ENCODE measurements around the gene SMPX.
"Not testable (repeated sequence)": the region's sequence is repeated elsewhere in the genome, so short reads cannot be mapped to it uniquely, and the experiment has no call there.

SMPX gene

DNA sequence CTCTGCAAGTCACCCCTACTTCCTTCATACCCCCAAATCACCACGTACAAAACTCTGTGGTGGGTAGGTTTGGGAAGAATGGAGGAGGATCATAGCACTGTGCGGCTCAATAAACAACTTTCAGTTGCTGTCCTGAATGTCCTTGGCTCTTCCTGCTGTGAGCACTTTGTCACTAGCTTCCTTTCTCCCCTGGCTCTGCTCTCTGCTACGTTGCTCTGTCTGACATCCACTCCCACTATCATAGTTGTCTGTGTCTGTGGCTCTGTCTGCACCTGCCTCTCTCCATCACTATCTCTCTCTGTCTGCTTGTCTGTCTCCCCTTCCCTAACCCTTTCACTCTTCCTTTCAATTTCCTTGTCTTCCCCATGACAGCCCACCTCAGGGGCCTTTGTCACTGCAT lies 21.2 kb upstream of the SMPX start:
- H3K27ac ChIP-seq (ENCODE audit: low read depth, low read length), result no peak overlapping the region
- H3K4me3 ChIP-seq (ENCODE audit: insufficient read depth, low read length, poor library complexity, severe bottlenecking), result no peak overlapping the region
- H3K79me2 ChIP-seq (ENCODE audit: insufficient read depth, low read length), result no peaks in the 10 kb centered on the region
- H3K36me3 ChIP-seq (ENCODE audit: low read length), result no peaks in the 10 kb centered on the region
- H3K4me2 ChIP-seq (ENCODE audit: low read depth, low read length, poor library complexity, severe bottlenecking), result no peak overlapping the region
- no peaks in the 10 kb centered on the region for H3K9me2 ChIP-seq (replicated peaks; ENCODE audit: insufficient read depth, low read length)
- H3F3A ChIP-seq (ENCODE audit: insufficient read depth), result no peaks in the 10 kb centered on the region
- no peaks in the 10 kb centered on the region for H4K20me1 ChIP-seq (ENCODE audit: low read depth, low read length)
- no peak for TF ChIP-seq EZH2phosphoT487 (conservative IDR thresholded peaks at IDR 0.05; ENCODE audit: low read length)
- no peak for TF ChIP-seq CTCF (IDR thresholded peaks at IDR 0.05; ENCODE audit: insufficient read depth, low read length, poor library complexity, severe bottlenecking)
- H3K27me3 ChIP-seq (ENCODE audit: low read length), result no peaks in the 10 kb centered on the region
- no peaks in the 10 kb centered on the region for H3K9me3 ChIP-seq (ENCODE audit: insufficient read depth, low read length)
- no peak overlapping the region for H3K9ac ChIP-seq (ENCODE audit: low read length)
- no peak overlapping the region for H2AFZ ChIP-seq (ENCODE audit: low read depth, low read length, severe bottlenecking)

- no peaks in the 10 kb centered on the region for H4K20me1 ChIP-seq (ENCODE audit: low read depth, low read length)
- H3K36me3 ChIP-seq (ENCODE audit: low read length), result no peaks in the 10 kb centered on the region
- H3K9me3 ChIP-seq (ENCODE audit: insufficient read depth, low read length), result no peaks in the 10 kb centered on the region
- H3K27ac ChIP-seq (ENCODE audit: low read depth, low read length), result no peak overlapping the region
- no peaks in the 10 kb centered on the region for H3F3A ChIP-seq (ENCODE audit: insufficient read depth)
- H3K4me3 ChIP-seq (ENCODE audit: insufficient read depth, low read length, poor library complexity, severe bottlenecking), result no peak overlapping the region
- no peaks in the 10 kb centered on the region for H3K9me2 ChIP-seq (replicated peaks; ENCODE audit: insufficient read depth, low read length)
- H3K4me2 ChIP-seq (ENCODE audit: low read depth, low read length, poor library complexity, severe bottlenecking), result no peak overlapping the region
- H3K9ac ChIP-seq (ENCODE audit: low read length), result no peak overlapping the region
- no peak overlapping the region for H2AFZ ChIP-seq (ENCODE audit: low read depth, low read length, severe bottlenecking)
- no peaks in the 10 kb centered on the region for H3K27me3 ChIP-seq (ENCODE audit: low read length)
- H3K79me2 ChIP-seq (ENCODE audit: insufficient read depth, low read length), result no peaks in the 10 kb centered on the region
- no peak for TF ChIP-seq CTCF (IDR thresholded peaks at IDR 0.05; ENCODE audit: insufficient read depth, low read length, poor library complexity, severe bottlenecking)
- no peak for TF ChIP-seq EZH2phosphoT487 (conservative IDR thresholded peaks at IDR 0.05; ENCODE audit: low read length)
Measured at GRCh38 chrX:21778236-21778635, 20.3 kb upstream of the SMPX start.

DNA sequence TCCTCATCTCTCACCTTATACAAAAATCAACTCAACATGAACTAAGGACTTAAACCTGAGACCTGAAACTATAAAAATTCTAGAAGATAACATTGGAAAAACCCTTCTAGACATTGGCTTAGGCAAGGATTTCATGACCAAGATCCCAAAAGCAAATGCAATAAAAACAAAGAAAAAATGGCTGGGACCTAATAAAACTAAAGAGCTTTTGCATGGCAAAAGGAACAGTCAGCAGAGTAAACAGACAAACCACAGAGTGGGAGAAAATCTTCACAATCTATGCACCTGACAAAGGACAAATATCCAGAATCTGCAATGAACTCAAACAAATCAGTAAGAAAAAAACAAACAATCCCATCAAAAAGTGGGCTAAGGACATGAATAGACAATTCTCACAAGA lies 17.2 kb upstream of the SMPX start:
- H2AFZ ChIP-seq (ENCODE audit: low read depth, low read length, severe bottlenecking); H3F3A ChIP-seq (ENCODE audit: insufficient read depth); H3K79me2 ChIP-seq (ENCODE audit: insufficient read depth, low read length); H3K4me3 ChIP-seq (ENCODE audit: insufficient read depth, low read length, poor library complexity, severe bottlenecking); H4K20me1 ChIP-seq (ENCODE audit: low read depth, low read length); H3K9ac ChIP-seq (ENCODE audit: low read length); H3K9me2 ChIP-seq (replicated peaks; ENCODE audit: insufficient read depth, low read length); H3K36me3 ChIP-seq (ENCODE audit: low read length); H3K27ac ChIP-seq (ENCODE audit: low read depth, low read length); H3K9me3 ChIP-seq (ENCODE audit: insufficient read depth, low read length); H3K4me2 ChIP-seq (ENCODE audit: low read depth, low read length, poor library complexity, severe bottlenecking); H3K27me3 ChIP-seq (ENCODE audit: low read length): not testable (repeated sequence)

- not testable (repeated sequence) for H3K27me3 ChIP-seq (ENCODE audit: low read length); H3K4me3 ChIP-seq (ENCODE audit: insufficient read depth, low read length, poor library complexity, severe bottlenecking); H3K9me2 ChIP-seq (replicated peaks; ENCODE audit: insufficient read depth, low read length); H3K9me3 ChIP-seq (ENCODE audit: insufficient read depth, low read length); H3K79me2 ChIP-seq (ENCODE audit: insufficient read depth, low read length); H3F3A ChIP-seq (ENCODE audit: insufficient read depth); H3K4me2 ChIP-seq (ENCODE audit: low read depth, low read length, poor library complexity, severe bottlenecking); H3K36me3 ChIP-seq (ENCODE audit: low read length); H2AFZ ChIP-seq (ENCODE audit: low read depth, low read length, severe bottlenecking); H3K27ac ChIP-seq (ENCODE audit: low read depth, low read length); H3K9ac ChIP-seq (ENCODE audit: low read length); H4K20me1 ChIP-seq (ENCODE audit: low read depth, low read length)
Measured at GRCh38 chrX:21773036-21773435, 15.1 kb upstream of the SMPX start.
